ENCODE results near the gene METTL21C.

METTL21C gene

DNA sequence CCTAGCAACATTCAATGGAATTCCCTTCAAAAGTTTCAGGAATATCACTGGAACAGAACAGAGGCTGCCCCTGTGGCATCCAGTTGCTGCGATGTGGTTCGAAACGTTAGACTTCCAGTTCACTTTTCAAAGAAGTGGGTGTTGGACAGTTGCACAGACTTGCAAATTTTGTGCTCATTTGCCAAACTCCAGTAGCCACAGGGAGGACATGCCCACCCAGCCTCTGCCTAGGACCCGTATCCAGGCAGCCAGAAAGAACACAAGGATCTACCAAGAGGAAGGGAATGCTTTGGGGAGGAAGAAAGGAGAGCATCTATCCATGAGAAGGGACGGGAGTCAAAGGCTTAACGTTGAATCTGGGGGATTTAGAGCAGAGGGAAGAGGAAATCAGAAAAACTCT, at the start of gene METTL21C:
Gene METTL21C (minus strand): TSS at position 108 of the 400 bp plus-strand sequence. CDS start 546 bp downstream, outside the sequence.
- DNase-seq (ENCODE audit: low read depth in 2 of 2), result no peak

DNA sequence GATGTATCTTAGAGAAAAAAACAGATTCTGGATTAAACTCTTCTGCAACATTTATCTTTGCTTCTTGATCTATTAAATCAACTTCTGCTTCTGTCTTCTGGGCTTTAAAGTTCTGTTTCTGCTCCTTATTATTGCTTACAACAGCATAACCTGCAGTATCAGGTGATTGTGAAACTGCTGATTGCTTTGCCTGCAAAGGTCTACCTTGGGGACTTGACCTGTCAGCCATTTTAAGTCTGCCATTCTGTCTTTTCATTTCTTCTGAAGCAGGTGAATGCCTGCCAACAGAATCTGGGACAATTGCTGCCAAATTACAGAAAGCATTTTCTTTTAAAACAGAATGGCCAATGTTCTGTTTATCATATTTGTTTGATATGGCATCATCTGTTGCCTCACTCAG, 47.7 kb upstream of the METTL21C start:
- DNase-seq (ENCODE audit: low read depth in 2 of 2), result no peak

DNA sequence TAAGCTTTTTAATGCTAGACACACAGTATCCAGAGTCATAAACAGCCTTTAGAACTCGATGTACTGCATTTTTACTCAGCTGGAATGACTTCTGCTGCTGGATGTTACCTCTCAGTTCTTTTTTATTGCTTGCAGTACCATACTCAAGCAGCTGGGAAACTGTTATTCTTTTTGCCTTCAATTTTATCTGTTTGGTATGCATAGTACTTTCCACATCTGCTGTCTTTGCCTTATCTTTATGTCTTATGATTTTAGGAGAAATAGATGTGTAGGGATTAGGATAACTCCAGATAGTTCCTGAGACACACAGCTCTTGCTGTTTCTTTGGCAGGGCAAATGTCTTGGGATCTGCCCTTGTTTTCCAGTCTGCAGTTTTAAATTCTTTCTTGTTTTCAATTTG, 47.3 kb upstream of the METTL21C start:
- DNase-seq (ENCODE audit: low read depth in 2 of 2), result no peak

DNA sequence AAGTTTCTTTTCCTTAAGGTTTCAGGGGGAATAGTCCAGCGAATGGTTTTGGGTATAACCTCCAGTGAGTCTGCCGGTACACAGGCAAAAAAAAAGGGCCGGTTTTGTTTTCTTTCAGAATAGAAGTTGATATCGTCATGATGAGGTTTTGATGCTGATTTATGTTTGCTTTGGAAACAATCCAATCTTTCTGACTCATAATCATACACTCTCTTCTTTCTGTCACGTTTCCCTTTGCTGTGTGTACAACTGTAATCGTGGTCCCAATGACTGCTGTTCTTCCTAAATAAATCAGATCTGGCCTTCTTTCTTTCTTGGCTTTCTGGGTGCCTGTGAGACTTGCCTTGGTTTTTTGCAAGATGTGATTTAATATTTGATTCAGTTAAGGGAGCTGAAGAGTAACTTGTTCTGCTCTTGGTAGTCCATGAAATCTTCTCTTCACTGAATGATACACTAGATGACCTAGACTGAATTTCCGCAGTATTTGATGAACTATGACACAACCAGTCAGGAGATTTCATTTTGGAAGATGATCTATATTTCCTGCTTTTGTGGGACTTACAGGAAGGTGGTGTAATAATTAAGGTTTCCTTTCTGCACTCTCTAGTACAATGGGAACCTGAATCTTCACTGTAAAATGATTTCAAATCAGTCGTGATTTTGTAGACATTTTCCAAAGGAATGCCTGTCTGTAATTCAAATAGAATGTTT, 34.9 kb upstream of the METTL21C start:
- no peak for DNase-seq (ENCODE audit: low read depth in 2 of 2)

DNA sequence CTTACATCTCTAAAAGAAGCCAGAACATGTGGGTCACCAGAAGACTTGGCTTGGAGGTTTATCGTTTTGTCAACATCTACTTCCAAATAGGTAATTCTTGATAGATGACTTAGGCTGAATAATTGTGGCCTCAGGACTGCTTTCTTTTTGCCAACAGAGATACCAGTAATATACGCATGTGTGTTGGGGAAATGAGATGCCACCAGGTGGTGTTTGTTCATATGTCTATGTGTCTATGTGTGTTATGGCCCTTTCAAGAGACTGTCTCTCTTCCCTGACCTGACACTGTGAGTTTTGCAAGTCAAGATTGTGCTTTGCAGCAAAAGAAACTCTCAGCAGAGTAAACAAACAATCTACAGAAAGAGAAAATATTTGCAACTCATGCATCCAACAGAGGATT, 31.6 kb upstream of the METTL21C start:
- no peak for DNase-seq (ENCODE audit: low read depth in 2 of 2)

DNA sequence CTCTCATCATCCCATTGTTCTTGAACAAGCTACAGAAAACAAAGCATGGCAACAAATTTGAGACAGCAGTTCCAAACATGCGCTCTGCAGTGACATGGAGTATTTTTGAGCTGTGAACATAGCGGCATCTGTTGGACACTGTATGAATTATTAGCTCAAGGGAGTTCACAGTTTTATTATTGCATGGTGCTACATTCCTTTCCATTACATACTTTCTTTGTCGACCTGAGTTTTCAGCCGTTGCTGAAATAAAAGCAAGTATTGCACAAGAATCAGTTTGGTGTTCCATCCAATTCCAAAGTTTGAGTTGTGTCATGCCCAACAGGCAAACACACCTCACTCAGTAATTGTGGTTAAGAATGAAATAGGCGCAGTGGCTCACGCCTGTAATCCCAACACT, 30.1 kb upstream of the METTL21C start:
- DNase-seq (ENCODE audit: low read depth in 2 of 2), result no peak

DNA sequence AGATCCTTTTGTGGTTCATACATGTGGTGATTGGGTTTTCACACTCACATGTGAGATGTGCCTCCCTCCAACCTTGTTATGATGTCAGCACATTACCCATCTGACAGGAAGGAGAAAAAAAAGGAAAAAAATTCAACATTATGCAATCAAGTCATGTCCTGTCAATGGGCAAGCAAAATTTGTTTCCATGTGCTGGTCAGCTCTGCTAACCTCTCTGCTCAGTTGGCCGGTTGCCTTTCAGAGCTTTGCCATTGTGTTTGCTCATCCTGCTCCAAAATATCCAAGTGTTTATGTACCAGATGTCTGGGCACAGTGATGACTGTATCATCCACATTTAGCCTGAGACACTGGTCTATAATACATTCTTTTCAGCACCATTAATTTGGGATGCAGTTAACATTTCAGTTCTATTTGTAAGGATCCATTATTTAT, 27.0 kb upstream of the METTL21C start:
- DNase-seq (ENCODE audit: low read depth in 2 of 2), result no peak

DNA sequence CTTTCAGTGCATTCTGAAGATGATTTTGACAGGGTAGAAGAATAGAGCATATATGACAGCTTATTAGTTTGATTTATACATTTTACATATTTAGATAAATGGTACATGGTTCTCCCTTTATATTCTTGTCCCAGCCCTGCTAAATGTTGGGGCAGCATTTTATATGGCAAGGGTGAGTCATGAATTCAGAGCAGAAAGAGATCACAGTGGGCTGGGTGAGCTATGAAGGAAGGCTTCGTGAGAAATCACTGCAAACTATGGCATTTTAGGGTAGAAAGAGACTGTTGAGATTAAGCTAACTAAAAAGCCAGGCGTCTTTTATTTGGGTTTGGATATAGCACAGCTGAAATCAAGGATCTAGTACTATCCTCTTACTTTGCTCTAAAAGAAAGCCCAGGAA, 23.9 kb upstream of the METTL21C start:
- no peak for DNase-seq (ENCODE audit: low read depth in 2 of 2)

DNA sequence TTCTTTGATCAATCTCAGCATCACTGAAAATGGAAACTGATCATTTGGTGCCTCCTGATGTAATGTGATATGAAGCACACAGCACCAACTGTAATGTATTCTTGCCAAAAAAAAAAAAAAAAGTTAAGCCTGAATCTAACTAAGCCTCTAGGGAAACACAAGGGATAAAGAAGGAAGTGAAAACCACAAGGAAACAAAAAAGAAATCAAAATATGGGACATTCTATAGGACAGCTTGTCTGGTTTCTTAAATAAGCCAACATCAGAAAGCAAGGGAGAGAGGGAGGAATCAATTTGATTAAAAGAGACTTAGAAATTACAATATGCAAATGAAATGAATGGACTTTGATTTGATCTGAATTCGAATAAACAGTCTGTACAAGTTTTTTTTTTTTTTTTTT, 20.6 kb upstream of the METTL21C start:
- no peak for DNase-seq (ENCODE audit: low read depth in 2 of 2)

DNA sequence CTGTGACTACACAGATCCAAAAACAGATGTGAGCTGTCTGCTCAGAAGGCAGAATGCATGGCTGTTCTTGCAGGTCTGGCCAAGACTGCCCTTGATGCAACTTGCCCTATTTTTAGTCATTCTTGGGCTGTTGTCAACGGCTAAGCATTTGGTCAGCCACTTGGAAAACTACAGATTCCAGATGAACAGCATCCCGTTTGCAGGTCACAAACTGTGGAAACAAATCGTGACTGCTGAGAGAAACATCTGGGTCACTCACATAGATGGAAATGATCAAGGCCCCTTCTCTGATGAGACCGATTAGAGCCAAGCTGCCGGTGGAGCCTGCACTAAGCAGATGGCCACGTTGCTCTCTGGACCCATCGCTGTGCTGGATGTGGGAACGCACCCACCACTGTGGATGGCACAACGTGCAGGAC, 15.4 kb upstream of the METTL21C start:
- DNase-seq (ENCODE audit: low read depth in 2 of 2), result no peak

DNA sequence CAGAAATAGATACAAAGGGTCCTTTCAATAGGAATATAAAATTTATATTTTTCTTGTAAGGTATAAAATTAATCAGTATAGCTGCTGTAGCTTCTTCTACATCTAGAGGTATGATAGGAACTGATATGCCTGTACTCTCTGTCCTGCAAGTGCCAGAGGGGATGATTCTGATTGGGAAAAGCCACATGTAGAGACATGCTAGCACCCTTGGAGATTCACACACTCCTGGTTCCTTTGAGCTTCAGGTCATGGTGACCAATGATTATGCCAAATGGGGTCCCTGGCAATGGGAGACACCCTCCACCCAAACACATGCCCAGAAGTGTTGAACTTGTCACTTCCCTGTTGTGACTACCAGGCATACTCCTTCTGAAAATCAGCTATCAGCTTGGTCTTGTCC, 14.7 kb upstream of the METTL21C start:
- DNase-seq (ENCODE audit: low read depth in 2 of 2), result no peak

DNA sequence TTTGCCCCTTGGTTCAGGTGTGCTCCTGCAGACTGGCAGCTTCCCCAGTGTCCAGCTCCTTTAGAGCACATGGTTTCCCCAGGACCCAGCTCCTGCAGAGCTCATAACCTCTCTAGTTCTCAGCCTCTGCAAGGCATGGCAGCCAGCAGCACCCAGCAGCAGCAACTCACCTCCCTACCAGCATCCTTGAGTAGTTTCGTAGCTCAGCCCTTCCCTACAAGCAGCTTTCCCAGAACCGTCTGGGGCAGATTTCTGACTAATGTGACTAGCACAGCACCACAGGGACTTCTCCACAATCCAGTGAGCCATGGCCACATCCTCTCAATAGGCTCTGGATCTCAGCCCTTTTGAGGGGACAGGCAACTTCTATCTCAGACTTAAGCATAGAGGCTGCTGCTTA, 14.1 kb upstream of the METTL21C start:
- DNase-seq (ENCODE audit: low read depth in 2 of 2), result no peak

DNA sequence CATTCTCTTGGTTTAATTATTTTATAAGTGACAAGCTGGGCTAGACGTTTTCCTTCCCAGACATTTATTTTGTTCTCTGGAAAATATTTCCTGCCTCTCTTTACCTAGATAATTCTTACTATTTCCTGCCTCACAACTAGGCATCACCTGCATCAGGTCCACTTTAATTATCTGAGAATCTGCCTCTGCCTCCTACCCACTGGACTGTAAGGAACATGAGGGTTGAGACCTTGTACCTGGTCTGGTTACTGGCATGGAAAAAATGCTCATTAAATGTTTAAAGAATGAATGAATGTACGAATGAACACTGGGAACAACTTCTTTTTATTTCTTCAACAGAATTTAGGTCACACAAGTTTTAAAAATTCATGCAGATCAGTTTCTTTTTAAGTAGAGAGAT, 13.4 kb upstream of the METTL21C start:
- DNase-seq (ENCODE audit: low read depth in 2 of 2), result no peak

DNA sequence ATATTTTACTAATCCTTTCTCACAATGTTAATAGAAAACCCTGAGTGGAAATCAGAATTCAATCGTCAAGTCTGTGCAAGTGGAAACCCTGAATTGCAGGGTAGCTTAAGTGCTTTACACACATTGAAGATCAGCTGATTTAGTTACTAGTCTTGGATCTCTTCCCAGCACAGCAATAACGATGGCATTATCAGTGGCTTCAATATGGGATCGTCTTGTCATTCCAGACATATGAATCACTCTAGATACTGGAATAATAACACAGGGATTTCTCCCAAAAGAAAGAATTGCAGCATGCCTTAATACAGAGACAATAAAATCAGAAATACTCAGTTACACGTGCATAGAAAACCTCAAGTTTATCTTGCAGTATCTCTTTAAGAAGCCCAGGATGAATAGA, 12.6 kb upstream of the METTL21C start:
- DNase-seq (ENCODE audit: low read depth in 2 of 2), result no peak

DNA sequence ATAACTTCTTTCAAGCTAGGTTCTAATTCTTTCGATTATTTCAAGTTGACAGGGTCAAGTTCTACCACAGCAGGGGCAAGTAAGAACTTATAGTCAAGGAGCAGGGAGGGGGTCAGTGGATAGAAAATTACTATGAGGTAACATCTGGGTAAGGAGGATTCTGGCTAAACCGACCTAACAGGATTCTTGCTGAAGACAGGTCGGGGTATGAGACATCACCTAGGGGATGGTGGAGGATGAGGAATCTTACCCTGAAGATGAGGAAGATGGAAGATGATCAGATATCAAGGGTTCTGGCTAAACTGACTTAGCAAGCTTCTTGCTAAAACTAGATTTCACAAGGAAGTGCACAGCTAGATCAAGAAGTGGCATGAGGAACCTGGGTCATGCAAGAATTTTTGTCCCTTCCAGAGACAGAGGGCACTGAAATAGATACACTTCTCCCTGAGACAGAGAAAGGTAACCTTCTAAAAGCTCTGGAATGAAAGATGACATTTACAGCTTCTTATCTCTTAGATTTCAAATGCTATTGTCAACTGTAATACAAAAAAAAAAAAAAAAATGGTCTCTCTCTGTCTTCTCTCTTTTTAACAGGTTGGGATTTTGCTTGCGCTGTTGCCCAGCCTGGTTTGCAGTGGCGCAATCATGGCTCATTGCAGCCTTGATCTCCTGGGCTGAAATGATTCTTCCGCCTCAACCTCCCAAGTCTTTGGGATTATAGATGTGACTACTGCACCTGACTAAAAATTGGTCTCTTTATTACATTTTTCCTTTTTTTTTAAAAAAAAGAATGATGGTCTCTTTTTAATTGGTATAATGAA, 9.6 kb upstream of the METTL21C start:
- no peak for DNase-seq (ENCODE audit: low read depth in 2 of 2)

DNA sequence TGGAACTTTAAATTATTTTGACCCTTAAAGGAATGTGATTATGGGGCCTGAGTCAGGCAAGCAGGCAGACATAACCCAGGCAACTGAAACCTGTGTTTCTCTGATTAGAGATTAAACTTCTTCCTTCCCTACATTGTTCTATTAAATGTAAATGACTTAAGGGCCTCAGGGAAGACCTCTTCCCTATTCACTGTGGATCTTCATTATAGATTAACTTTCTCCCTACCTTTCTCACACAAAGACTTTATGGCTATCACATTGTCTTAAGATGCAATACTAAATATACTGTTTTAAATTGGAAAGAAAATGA, 8.8 kb upstream of the METTL21C start:
- no peak for DNase-seq (ENCODE audit: low read depth in 2 of 2)

DNA sequence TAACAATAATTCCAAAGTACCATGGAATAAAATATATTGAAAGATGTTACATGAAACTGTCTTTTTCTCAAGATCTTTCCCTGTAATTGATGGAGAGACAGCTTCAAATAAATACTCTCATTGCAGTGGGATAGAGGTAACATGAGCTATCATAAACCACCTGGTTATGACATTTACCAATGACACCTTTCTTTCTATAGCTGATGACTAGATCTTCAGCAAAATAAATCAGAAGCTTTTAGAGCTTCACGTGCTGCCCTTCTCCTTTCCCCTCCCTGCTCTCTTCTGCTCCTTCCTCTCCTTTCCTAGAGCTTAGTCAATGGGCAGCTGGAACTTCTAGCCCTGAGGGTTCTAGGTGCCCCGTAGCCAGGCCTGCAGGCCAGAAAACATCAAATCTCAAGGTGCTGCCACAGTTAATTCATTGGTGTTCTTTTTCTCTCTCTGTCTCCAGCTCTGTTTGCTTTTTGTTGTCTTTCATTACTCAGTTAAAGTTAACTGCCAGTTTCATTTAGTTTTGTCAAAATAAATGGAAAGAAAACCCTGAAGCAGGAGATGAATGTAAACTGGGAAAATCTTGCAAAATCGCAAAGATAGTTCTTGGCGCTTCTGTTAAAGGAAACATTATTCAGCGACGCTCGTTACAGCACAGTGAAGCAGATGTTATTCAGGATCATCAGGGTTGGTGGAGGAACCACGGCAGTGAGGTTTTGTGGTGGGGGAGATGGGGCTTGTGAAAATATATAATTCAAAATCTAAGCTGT, 8.3 kb upstream of the METTL21C start:
- no peak for DNase-seq (ENCODE audit: low read depth in 2 of 2)

DNA sequence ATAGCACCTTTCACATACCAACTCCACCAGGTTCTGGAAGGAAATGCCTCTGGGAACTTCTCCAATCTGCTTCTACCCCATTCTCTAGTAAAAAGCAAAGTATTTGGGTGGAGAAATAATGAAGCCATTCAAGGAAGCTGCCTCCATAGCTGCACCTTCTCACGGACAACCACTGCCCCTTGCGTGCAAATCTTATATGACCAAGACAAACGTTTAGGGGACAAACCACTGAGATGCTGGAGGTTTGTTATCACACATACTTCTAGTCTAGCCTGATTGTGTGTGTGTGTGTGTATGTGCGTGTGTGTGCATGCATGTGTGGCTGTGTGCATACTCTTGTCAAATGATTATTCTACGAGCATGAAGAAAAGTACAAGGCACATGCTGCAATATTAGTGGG, 6.5 kb upstream of the METTL21C start:
- DNase-seq (ENCODE audit: low read depth in 2 of 2), result no peak

DNA sequence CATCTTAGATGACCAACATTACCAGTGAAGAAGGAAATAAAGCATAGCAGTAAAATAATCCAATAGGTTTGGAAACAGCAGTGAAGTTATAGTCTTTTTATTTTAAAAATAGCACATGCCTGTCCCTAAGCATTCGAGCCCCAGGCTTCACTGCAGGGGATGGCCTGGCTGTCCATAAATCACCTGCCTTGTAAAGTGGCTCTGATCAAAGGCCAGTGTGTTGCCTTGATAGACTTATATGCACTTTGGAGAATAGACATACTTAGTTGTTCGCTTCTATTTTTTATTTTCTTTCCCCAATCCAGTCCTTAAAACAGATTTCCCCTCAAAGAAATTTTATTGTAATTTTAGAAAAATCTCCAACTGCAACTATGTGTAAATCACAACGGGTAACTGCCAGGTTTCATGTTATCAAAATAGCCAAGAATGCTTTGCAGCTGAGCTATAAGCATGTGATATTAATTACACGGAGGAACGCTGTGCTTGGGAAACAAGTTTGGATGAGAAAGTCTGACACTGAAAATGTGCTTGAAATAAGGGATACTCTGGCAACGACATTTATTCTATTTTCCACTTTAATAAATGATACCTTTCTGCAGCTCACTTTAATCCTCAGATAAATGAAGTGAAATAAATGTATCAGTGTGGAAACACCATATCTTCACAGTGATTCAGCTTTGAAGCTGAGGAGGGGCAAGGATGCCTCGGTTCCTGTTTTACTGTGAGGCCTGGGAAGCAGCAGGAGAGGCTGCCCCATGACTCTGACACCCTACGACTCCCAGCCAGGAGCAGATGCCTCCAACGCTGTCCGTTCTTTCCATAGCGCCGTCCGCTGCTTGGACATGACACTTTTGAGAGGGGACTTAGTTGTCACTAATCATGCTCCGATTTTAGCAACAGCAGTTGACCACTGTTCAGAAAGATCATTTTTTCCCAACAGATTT, 5.5 kb upstream of the METTL21C start:
- DNase-seq (ENCODE audit: low read depth in 2 of 2), result no peak

DNA sequence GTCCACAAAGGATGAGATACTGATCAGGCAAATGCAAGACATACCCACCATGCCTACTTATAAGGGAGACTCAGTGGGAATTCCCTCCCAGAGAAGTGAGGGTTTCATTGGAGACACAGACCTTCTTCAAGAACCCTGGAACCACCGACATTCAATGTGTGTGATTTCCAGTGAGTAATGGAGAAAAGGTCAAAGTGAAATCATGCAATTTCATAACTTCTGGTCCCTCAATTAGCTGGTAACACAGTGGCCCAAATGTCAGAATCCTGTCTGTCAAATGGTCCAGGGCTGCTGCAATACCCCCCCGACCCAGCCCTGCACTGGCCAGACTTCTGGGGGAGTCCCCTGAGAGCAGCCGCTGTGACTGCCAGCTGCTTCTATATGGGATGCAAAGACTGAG, 4.7 kb upstream of the METTL21C start:
- no peak for DNase-seq (ENCODE audit: low read depth in 2 of 2)

DNA sequence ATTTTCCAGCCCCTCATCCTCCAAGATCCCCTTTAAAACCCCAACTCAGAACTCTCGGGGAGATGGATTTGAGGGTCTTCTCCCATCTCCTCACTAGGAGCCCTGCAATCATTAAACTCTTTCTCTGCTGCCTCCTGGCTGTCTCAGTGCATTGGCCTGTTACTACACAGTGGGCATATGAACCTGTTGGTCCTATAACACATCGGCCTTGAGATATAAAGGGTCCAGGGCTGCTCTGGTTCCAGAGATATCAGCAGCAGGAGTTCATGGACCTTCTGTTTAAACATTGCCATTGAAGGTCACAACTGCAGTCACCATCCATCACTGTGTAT, 3.8 kb upstream of the METTL21C start:
- no peak for DNase-seq (ENCODE audit: low read depth in 2 of 2)
